HEK293T (cell line): ENCODE results near the gene IGSF1.

ENCODE experiments used
- ARNT ChIP-seq: fragments of 450-650 bp; IDR thresholded peaks from 2 replicates; pipeline ENCODE4 v1.6.1; 2017; ENCODE audit warnings: mild to moderate bottlenecking
- CTBP1 ChIP-seq: fragments of 450-650 bp; IDR thresholded peaks from 2 replicates; pipeline ENCODE4 v1.6.1; 2016; ENCODE audit warnings: borderline replicate concordance
- FOXA1 ChIP-seq: fragments of 450-650 bp; IDR thresholded peaks from 2 replicates; pipeline ENCODE4 v1.6.1; 2016; ENCODE audit warnings: mild to moderate bottlenecking
- FOXK2 ChIP-seq: fragments of 450-650 bp; IDR thresholded peaks from 2 replicates; pipeline ENCODE4 v1.6.1; 2016; ENCODE audit warnings: mild to moderate bottlenecking
- PKNOX1 ChIP-seq: fragments of 450-650 bp; IDR thresholded peaks from 2 replicates; pipeline ENCODE4 v1.6.1; 2016
- SUZ12 ChIP-seq: fragments of 450-650 bp; IDR thresholded peaks from 2 replicates; pipeline ENCODE4 v1.6.1; 2016; ENCODE audit warnings: mild to moderate bottlenecking
- TARDBP ChIP-seq: fragments of 450-650 bp; IDR thresholded peaks from 2 replicates; pipeline ENCODE4 v1.6.1; 2016

- TF ChIP-seq FOXA1, result no peak
- no peak for TF ChIP-seq SUZ12
- no peak for TF ChIP-seq ARNT
- no peak for TF ChIP-seq PKNOX1
- TF ChIP-seq TARDBP, result no peak
- no peak for TF ChIP-seq CTBP1
- TF ChIP-seq FOXK2, result no peak
Measured at GRCh38 chrX:131316260-131316659, 27.2 kb upstream of the IGSF1 start.
